H1 (cell line): ENCODE results near the gene AAR2. TPM values are rescaled to one million over a fixed set of nuclear protein-coding genes. Genes with fewer than 3 reads are reported as not detected.

Experiments used
- CTCF ChIA-PET: fragments of 300-600 bp; sonication (Branson Sonifier 250); formaldehyde crosslinking; loops from one replicate; lab custom pipeline; 2021; ENCODE audit not compliant: partially characterized antibody; lab: Charles Lee
- POLR2A ChIA-PET: fragments of 300-600 bp; sonication (Branson Sonifier 250); formaldehyde crosslinking; loops from one replicate; lab custom pipeline; 2021; ENCODE audit warnings: inconsistent platforms; ENCODE audit not compliant: partially characterized antibody; lab: Charles Lee
- DNase-seq, 2 experiments: peaks; one replicate each; pipeline versions ENCODE4 v3.0.0 to v3.0.0-alpha.2; 2010 to 2022; ENCODE audit warnings: low spot score in 2 of 2, low read depth in 1 of 2, mixed read lengths in 1 of 2
- FAIRE-seq: peaks from 2 replicates; lab custom pipeline; 2011; peaks lifted over from hg19 to GRCh38; lab: Jason Lieb, UNC
- H2AFZ ChIP-seq: 2 replicates; pipeline ENCODE4 v1.8.1; 2012; ENCODE audit warnings: low read length, inconsistent platforms
- H2AK5ac ChIP-seq: 2 replicates; pipeline ENCODE4 v1.6.1; 2013; ENCODE audit warnings: low read depth, low read length
- H2BK120ac ChIP-seq: replicated peaks from 2 replicates; pipeline ENCODE3; 2013; ENCODE audit warnings: low read depth, low read length, inconsistent platforms
- H2BK12ac ChIP-seq: 2 replicates; pipeline ENCODE4 v1.6.1; 2013; ENCODE audit warnings: low read depth, low read length
- H2BK15ac ChIP-seq: 2 replicates; pipeline ENCODE4 v1.6.1; 2013; ENCODE audit warnings: low read length
- H2BK20ac ChIP-seq: 2 replicates; pipeline ENCODE4 v1.6.1; 2013; ENCODE audit warnings: low read length
- H2BK5ac ChIP-seq: 2 replicates; pipeline ENCODE4 v1.6.1; 2013; ENCODE audit warnings: low read depth, low read length
- H3K14ac ChIP-seq: 2 replicates; pipeline ENCODE4 v1.6.1; 2013; ENCODE audit warnings: inconsistent platforms; ENCODE audit not compliant: insufficient read length
- H3K18ac ChIP-seq: 2 replicates; pipeline ENCODE4 v1.6.1; 2013; ENCODE audit warnings: low read length; ENCODE audit errors: extremely low read depth
- H3K23ac ChIP-seq: 2 replicates; pipeline ENCODE4 v1.6.1; 2013; ENCODE audit warnings: inconsistent platforms; ENCODE audit not compliant: insufficient read length
- H3K23me2 ChIP-seq: 2 replicates; pipeline ENCODE4 v1.6.1; 2013; ENCODE audit warnings: low read depth, low read length
- H3K27ac ChIP-seq: 2 replicates; pipeline ENCODE4 v1.6.1; 2011; ENCODE audit warnings: low read depth, low read length, inconsistent platforms
- H3K27me3 ChIP-seq, 4 experiments: replicated peaks in 1 of 4; 1 replicate in 1 of 4; 2 replicates in 3 of 4; pipeline versions ENCODE4 v1.6.1 to v1.8.1; 2011 to 2013; ENCODE audit warnings: low read length in 3 of 4, mild to moderate bottlenecking in 3 of 4, inconsistent platforms in 2 of 4, mixed read lengths in 2 of 4, moderate library complexity in 1 of 4; ENCODE audit not compliant: control insufficient read depth in 3 of 4, insufficient read depth in 3 of 4; ENCODE audit errors: extremely low read depth in 1 of 4
- H3K36me3 ChIP-seq, 4 experiments: 2 replicates each; pipeline versions ENCODE4 v1.6.1 to v1.8.1; 2011 to 2013; ENCODE audit warnings: mild to moderate bottlenecking in 4 of 4, low read length in 3 of 4, moderate library complexity in 2 of 4, control low read depth in 1 of 4, inconsistent platforms in 1 of 4; ENCODE audit not compliant: insufficient read depth in 4 of 4, control insufficient read depth in 2 of 4
- H3K4ac ChIP-seq: replicated peaks from 2 replicates; pipeline ENCODE3; 2013; ENCODE audit warnings: low read length, low read depth, mixed read lengths, inconsistent platforms; ENCODE audit not compliant: insufficient read length
- H3K4me1 ChIP-seq, 4 experiments: replicated peaks in 1 of 4; 1 replicate in 1 of 4; 2 replicates in 3 of 4; pipeline versions ENCODE4 v1.6.1 to v1.8.1; 2011 to 2013; ENCODE audit warnings: low read length in 3 of 4, inconsistent platforms in 2 of 4, mixed read lengths in 1 of 4; ENCODE audit not compliant: insufficient read depth in 4 of 4, control insufficient read depth in 3 of 4
- H3K4me2 ChIP-seq, 2 experiments: 2 replicates each; pipeline versions ENCODE4 v1.6.1 to v1.8.1; 2011 to 2013; ENCODE audit warnings: low read depth in 2 of 2, low read length in 2 of 2, control low read depth in 1 of 2, inconsistent platforms in 1 of 2, mild to moderate bottlenecking in 1 of 2; ENCODE audit not compliant: insufficient read depth in 1 of 2
- H3K4me3 ChIP-seq, 4 experiments: fragments of 200-600, 300-600 bp in 1 of 4; sonication (generic), shearing (Covaris generic), sonication (Bioruptor Twin) in 1 of 4; 2 replicates each; pipeline versions ENCODE4 v1.5.1 to v1.8.1; 2011 to 2016; ENCODE audit warnings: low read length in 4 of 4, low read depth in 3 of 4, control low read depth in 2 of 4, inconsistent platforms in 2 of 4, mild to moderate bottlenecking in 2 of 4, mixed read lengths in 1 of 4, moderate library complexity in 1 of 4; ENCODE audit not compliant: insufficient read depth in 2 of 4; ENCODE audit errors: extremely low read depth in 1 of 4
- H3K56ac ChIP-seq: replicated peaks from 2 replicates; pipeline ENCODE3; 2013; ENCODE audit warnings: low read depth, mild to moderate bottlenecking, mixed read lengths, low read length, inconsistent platforms; ENCODE audit not compliant: insufficient read length
- H3K79me1 ChIP-seq: 2 replicates; pipeline ENCODE4 v1.6.1; 2013; ENCODE audit warnings: low read depth, low read length, control low read depth
- H3K79me2 ChIP-seq, 2 experiments: 2 replicates each; pipeline versions ENCODE4 v1.6.1 to v1.8.1; 2012 to 2013; ENCODE audit warnings: low read length in 2 of 2, mild to moderate bottlenecking in 2 of 2, inconsistent platforms in 1 of 2; ENCODE audit not compliant: insufficient read depth in 2 of 2, control insufficient read depth in 1 of 2
- H3K9ac ChIP-seq, 4 experiments: replicated peaks in 1 of 4; 1 replicate in 1 of 4; 2 replicates in 3 of 4; pipeline versions ENCODE4 v1.6.1 to v1.8.1; 2011 to 2013; ENCODE audit warnings: low read depth in 3 of 4, low read length in 3 of 4, control low read depth in 2 of 4, mild to moderate bottlenecking in 2 of 4, moderate library complexity in 2 of 4, inconsistent platforms in 1 of 4; ENCODE audit errors: extremely low read depth in 1 of 4
- H3K9me3 ChIP-seq, 2 experiments: 2 replicates each; pipeline versions ENCODE4 v1.6.1 to v1.8.1; 2012 to 2013; ENCODE audit warnings: mild to moderate bottlenecking in 2 of 2, moderate library complexity in 2 of 2, control low read depth in 1 of 2, inconsistent platforms in 1 of 2, low read depth in 1 of 2, low read length in 1 of 2, mixed read lengths in 1 of 2; ENCODE audit not compliant: insufficient read depth in 2 of 2
- H4K20me1 ChIP-seq, 2 experiments: replicated peaks in 1 of 2; 2 replicates each; pipeline versions ENCODE3 to v1.8.1; 2011 to 2013; ENCODE audit warnings: inconsistent platforms in 2 of 2, low read length in 2 of 2, mild to moderate bottlenecking in 1 of 2; ENCODE audit not compliant: insufficient read depth in 2 of 2, control insufficient read depth in 1 of 2
- H4K5ac ChIP-seq: 2 replicates; pipeline ENCODE4 v1.6.1; 2013; ENCODE audit warnings: low read length, low read depth, mixed read lengths, inconsistent platforms; ENCODE audit not compliant: insufficient read length
- H4K8ac ChIP-seq: 2 replicates; pipeline ENCODE4 v1.8.0; 2013; ENCODE audit warnings: mild to moderate bottlenecking, moderate library complexity, low read length, inconsistent platforms; ENCODE audit not compliant: insufficient read depth; ENCODE audit errors: extremely low read depth
- H4K91ac ChIP-seq: replicated peaks from 2 replicates; pipeline ENCODE3; 2013; ENCODE audit warnings: low read length, mixed read lengths, inconsistent platforms; ENCODE audit not compliant: insufficient read length
- CHD1 ChIP-seq: IDR thresholded peaks from 2 replicates; pipeline ENCODE4 v1.6.1; 2012; ENCODE audit warnings: low read depth, low read length, improper control_type of control experiment
- CREB1 ChIP-seq: IDR thresholded peaks from 2 replicates; pipeline ENCODE4 v1.6.1; 2012; ENCODE audit warnings: inconsistent platforms
- CTCF ChIP-seq, 3 experiments: IDR thresholded peaks; 1 replicate in 2 of 3; 2 replicates in 1 of 3; pipeline versions ENCODE4 v1.5.1 to v1.6.1; 2011; ENCODE audit warnings: low read length in 3 of 3, mild to moderate bottlenecking in 3 of 3, inconsistent platforms in 2 of 3, low read depth in 1 of 3, moderate library complexity in 1 of 3; ENCODE audit not compliant: insufficient read depth in 1 of 3; ENCODE audit errors: control extremely low read depth in 1 of 3
- E2F6 ChIP-seq: IDR thresholded peaks from 2 replicates; pipeline ENCODE4 v1.6.1; 2012; ENCODE audit warnings: inconsistent platforms
- EP300 ChIP-seq, 2 experiments: IDR thresholded peaks; 1 replicate in 1 of 2; 2 replicates in 1 of 2; pipeline ENCODE4 v1.6.1; 2011 to 2012; ENCODE audit warnings: low read depth in 2 of 2, low read length in 2 of 2, mild to moderate bottlenecking in 2 of 2, borderline replicate concordance in 1 of 2, inconsistent platforms in 1 of 2, moderate library complexity in 1 of 2
- JUND ChIP-seq: IDR thresholded peaks from 2 replicates; pipeline ENCODE4 v1.6.1; 2011; ENCODE audit warnings: mild to moderate bottlenecking, improper control_type of control experiment, low read length
- RFX5 ChIP-seq: IDR thresholded peaks from 2 replicates; pipeline ENCODE4 v1.6.1; 2011; ENCODE audit warnings: low read depth, low read length, improper control_type of control experiment, borderline replicate concordance
- RXRA ChIP-seq: IDR thresholded peaks from 2 replicates; pipeline ENCODE4 v1.6.1; 2011; ENCODE audit warnings: low read depth, mild to moderate bottlenecking, low read length, moderate library complexity; ENCODE audit not compliant: insufficient read depth
- SP2 ChIP-seq: IDR thresholded peaks from 2 replicates; pipeline ENCODE4 v1.6.1; 2012; ENCODE audit warnings: mild to moderate bottlenecking, low read length, inconsistent platforms
- TBP ChIP-seq: IDR thresholded peaks from 2 replicates; pipeline ENCODE4 v1.6.1; 2011; ENCODE audit warnings: low read depth, low read length, improper control_type of control experiment
- ZNF274 ChIP-seq: IDR thresholded peaks from 2 replicates; pipeline ENCODE4 v1.7.0; 2012; ENCODE audit warnings: low read length, borderline replicate concordance; ENCODE audit errors: extremely low read depth
- WGBS, 2 experiments: shearing (Covaris generic) in 1 of 2; methylation state at CpG; one replicate each; pipeline versions ENCODE4 v1.1.6 to v1.1.7; 2013 to 2015; ENCODE audit warnings: low lambda C conversion rate in 2 of 2, mixed read lengths in 2 of 2, inconsistent platforms in 1 of 2, low coverage in 1 of 2, missing lambda C conversion rate in 1 of 2; ENCODE audit not compliant: insufficient replicate concordance in 2 of 2, insufficient coverage in 1 of 2, insufficient read length in 1 of 2; ENCODE audit errors: extremely low coverage in 1 of 2, missing lambda C conversion rate in 1 of 2; 5-methylcytosine and 5-hydroxymethylcytosine counted together
- polyA plus RNA-seq, 7 experiments: library from polyadenylated mRNA; depleted of rRNA in 3 of 7; stranded (reverse) in 5 of 7; unstranded in 2 of 7; fragments of >200 nt in 5 of 7; fragments of 200-250 nt in 2 of 7; gene quantifications; 1 replicate in 5 of 7; 2 replicates in 1 of 7; 4 replicates in 1 of 7; pipeline versions ENCODE4 v1.2.1 to v1.2.3, GENCODE V29; 2011 to 2013; ENCODE audit warnings: missing spikeins in 2 of 7, mixed read lengths in 2 of 7
- total RNA-seq: library from RNA; stranded (reverse); fragmentation: NEBNext Ultra II Directional; extraction: Animal tissue kit (Norgen Biotek cat#: 25700); gene quantifications from 2 replicates; pipeline ENCODE4 v1.2.1, GENCODE V29; 2021

AAR2 gene
- total and polyA plus RNA-seq, 2 of the 8 experiments (the other 6 are each of a cell fraction or from before 2014, with no cell fraction given), result 25.5 to 36.1 TPM

GRCh38 chr20:36219671-36220220 lies 16.5 kb upstream of the AAR2 start:
- Histone ChIP-seq H4K91ac (no peak overlapping the region), H3K79me2 (no peaks in the 10 kb centered on the region), H3K56ac (no peak overlapping the region), H3K4me3 (no peak overlapping the region), H3K27me3 (peaks cover 0 to 2% (median 0%) of the 10 kb centered on the region in 4 experiments; a peak in 1 of 7 replicates), H3K23me2 (no peaks in the 10 kb centered on the region), H3K36me3 (no peaks in the 10 kb centered on the region), H3K4ac (no peak overlapping the region), H2AK5ac (no peak overlapping the region), H4K8ac (no peak overlapping the region; the same call in 1 of the 2 replicates), H3K9me3 (no peaks in the 10 kb centered on the region), H3K4me1 (no peaks in the 10 kb centered on the region), H2BK20ac (no peak overlapping the region), H3K18ac (no peak overlapping the region), H3K79me1 (no peaks in the 10 kb centered on the region), H2AFZ (no peak overlapping the region), H3K14ac (no peak overlapping the region), H2BK5ac (no peak overlapping the region), H2BK120ac (no peak overlapping the region), H3K9ac (no peak overlapping the region), H3K23ac (no peak overlapping the region), H2BK15ac (no peak overlapping the region), H3K4me2 (no peak overlapping the region), H3K27ac (no peak overlapping the region), H2BK12ac (no peak overlapping the region), H4K20me1 (peaks cover 2 to 3% of the 10 kb centered on the region in 2 experiments), H4K5ac (no peak overlapping the region)
- 93% methylated on average over 17 of the region's 17 CpGs; no CpG with 5 or more reads in 1 of the 2 experiments for WGBS, 2 experiments
- ChIA-PET POLR2A (no interaction called here), CTCF (interaction anchor here (1.8 to 4.6 kb wide), 4 partner anchors 8 to 220 kb away, joined by 5 to 35 read pairs (median 18); partner anchors contain the start of gene AAR2)
- FAIRE-seq (no peak), DNase-seq (no peak)
- TF ChIP-seq SP2 (no peak), CREB1 (no peak), JUND (no peak), ZNF274 (no peak), RFX5 (no peak), EP300 (IDR thresholded peaks at IDR 0.05; ENCODE audit: borderline replicate concordance in 1 of 2, low read depth in 2 of 2, low read length in 2 of 2) (no peak), TBP (no peak), CHD1 (no peak), CTCF (IDR thresholded peaks at IDR 0.05; ENCODE audit: control extremely low read depth in 1 of 3, insufficient read depth in 1 of 3, low read depth in 1 of 3, low read length in 3 of 3) (no peak), E2F6 (no peak), RXRA (no peak)
